ENCODE data around the gene CEP350.
"Not testable (repeated sequence)": the region's sequence is repeated elsewhere in the genome, so short reads cannot be mapped to it uniquely, and the experiment has no call there.

CEP350 gene

GRCh38 chr1:179976970-179977651, 22.5 kb downstream of the CEP350 start:
- H3K27ac ChIP-seq = no peak overlapping the region
- no peak for DNase-seq (ENCODE audit: low read depth, low spot score)

GRCh38 chr1:179978199-179979079, 23.8 kb downstream of the CEP350 start:
- DNase-seq (ENCODE audit: low read depth, low spot score) = no peak
- H3K27ac ChIP-seq = no peak overlapping the region

- no peak for DNase-seq (ENCODE audit: low read depth, low spot score)
- H3K27ac ChIP-seq = no peak overlapping the region
These were observed 29.5 kb downstream of the CEP350 start for GRCh38 chr1:179984101-179984500.

- DNase-seq (ENCODE audit: low read depth, low spot score) = no peak
- H3K27ac ChIP-seq = no peak overlapping the region
These were observed 30.3 kb downstream of the CEP350 start for GRCh38 chr1:179984942-179985341.

- no peak overlapping the region for H3K27ac ChIP-seq
- DNase-seq (ENCODE audit: low read depth, low spot score) = no peak
These were observed 36.2 kb downstream of the CEP350 start for GRCh38 chr1:179990847-179991246.

- no peak overlapping the region for H3K27ac ChIP-seq
- DNase-seq (ENCODE audit: low read depth, low spot score) = no peak
These were observed 41.0 kb downstream of the CEP350 start for GRCh38 chr1:179995576-179995975.

- no peak for DNase-seq (ENCODE audit: low read depth, low spot score)
These were observed 41.5 kb downstream of the CEP350 start for GRCh38 chr1:179996099-179996498.

GRCh38 chr1:180000575-180000974, 46.0 kb downstream of the CEP350 start:
- H3K27ac ChIP-seq = no peak overlapping the region
- no peak for DNase-seq (ENCODE audit: low read depth, low spot score)

More at GRCh38 chr1:179996099-179996498, 41.5 kb downstream of the CEP350 start:
- no peak overlapping the region for H3K27ac ChIP-seq

GRCh38 chr1:180002437-180002836, 47.8 kb downstream of the CEP350 start:
- H3K27ac ChIP-seq = no peak overlapping the region
- DNase-seq (ENCODE audit: low read depth, low spot score) = no peak

- DNase-seq (ENCODE audit: low read depth, low spot score) = no peak
- no peak overlapping the region for H3K27ac ChIP-seq
These were observed 48.6 kb downstream of the CEP350 start for GRCh38 chr1:180003026-180003695.

GRCh38 chr1:180006762-180007161, 52.2 kb downstream of the CEP350 start:
- DNase-seq (ENCODE audit: low read depth, low spot score); H3K27ac ChIP-seq: not testable (repeated sequence)

- DNase-seq (ENCODE audit: low read depth, low spot score) = no peak
- H3K27ac ChIP-seq = no peak overlapping the region
These were observed 65.4 kb downstream of the CEP350 start for GRCh38 chr1:180020017-180020416.

GRCh38 chr1:180026556-180026955, 71.9 kb downstream of the CEP350 start:
- H3K27ac ChIP-seq = no peak overlapping the region
- DNase-seq (ENCODE audit: low read depth, low spot score) = no peak

GRCh38 chr1:180027949-180028445, 73.4 kb downstream of the CEP350 start:
- DNase-seq (ENCODE audit: low read depth, low spot score) = no peak
- H3K27ac ChIP-seq = no peak overlapping the region

- H3K27ac ChIP-seq = no peak overlapping the region
- DNase-seq (ENCODE audit: low read depth, low spot score) = no peak
These were observed 74.3 kb downstream of the CEP350 start for GRCh38 chr1:180028864-180029263.

- no peak for DNase-seq (ENCODE audit: low read depth, low spot score)
- no peak overlapping the region for H3K27ac ChIP-seq
These were observed 75.0 kb downstream of the CEP350 start for GRCh38 chr1:180029524-180030135.

GRCh38 chr1:180031664-180032063, 77.1 kb downstream of the CEP350 start:
- H3K27ac ChIP-seq = no peak overlapping the region
- no peak for DNase-seq (ENCODE audit: low read depth, low spot score)

- no peak for DNase-seq (ENCODE audit: low read depth, low spot score)
- no peak overlapping the region for H3K27ac ChIP-seq
These were observed 78.8 kb downstream of the CEP350 start for GRCh38 chr1:180033390-180033789.

GRCh38 chr1:180040034-180040433, 85.4 kb downstream of the CEP350 start:
- H3K27ac ChIP-seq = peak overlapping the region; percentile 15
- no peak for DNase-seq (ENCODE audit: low read depth, low spot score)

- no peak for DNase-seq (ENCODE audit: low read depth, low spot score)
- H3K27ac ChIP-seq = no peak overlapping the region
These were observed 87.0 kb downstream of the CEP350 start for GRCh38 chr1:180041582-180041981.

Measured in epithelial cell of prostate (primary cell).